Activated CD8-positive, alpha-beta memory T cell treated with anti-CD3 and anti-CD28 coated beads for 48 hours (primary cell): ENCODE results near the gene MLPH.

Experiments used
- DNase-seq, 3 experiments: peaks; one replicate each; pipeline ENCODE4 v3.0.0-alpha.2; 2020; ENCODE audit warnings: low read depth in 2 of 3, low spot score in 2 of 3

MLPH gene

GRCh38 chr2:237598468-237599208 lies 111.6 kb downstream of the MLPH start:
- no peak for DNase-seq

- no peak for DNase-seq
Measured at GRCh38 chr2:237599465-237600110, 112.5 kb downstream of the MLPH start.

GRCh38 chr2:237600205-237600846 lies 113.3 kb downstream of the MLPH start:
- DNase-seq = no peak

GRCh38 chr2:237601453-237602116 lies 114.5 kb downstream of the MLPH start:
- DNase-seq = no peak

GRCh38 chr2:237602409-237602808 lies 115.4 kb downstream of the MLPH start:
- no peak for DNase-seq

- DNase-seq = no peak
Measured at GRCh38 chr2:237603049-237603717, 116.1 kb downstream of the MLPH start.

GRCh38 chr2:237603718-237604362 lies 116.8 kb downstream of the MLPH start:
- DNase-seq = no peak

- DNase-seq = no peak
Measured at GRCh38 chr2:237604391-237604790, 117.3 kb downstream of the MLPH start.
